T1000 (cell line): Measurements from ENCODE around the gene CDON.
"Not testable (repeated sequence)": the region's sequence is repeated elsewhere in the genome, so short reads cannot be mapped to it uniquely, and the experiment has no call there.

Source experiments
- DNase-seq: peaks from one replicate; lab custom pipeline; 2025; ENCODE audit warnings: mixed read lengths; lab: John Stamatoyannopoulos, UW

CDON gene

GRCh38 chr11:125994509-125994908 is 68.2 kb downstream of the CDON start:
- no peak for DNase-seq

- no peak for DNase-seq
Measured at GRCh38 chr11:125992893-125993292, 69.8 kb downstream of the CDON start.

GRCh38 chr11:125990244-125990643 is 72.4 kb downstream of the CDON start:
- no peak for DNase-seq

GRCh38 chr11:125987066-125987641 is 75.5 kb downstream of the CDON start:
- no peak for DNase-seq

- DNase-seq = not testable (repeated sequence)
Measured at GRCh38 chr11:125985956-125986355, 76.7 kb downstream of the CDON start.

- DNase-seq = no peak
Measured at GRCh38 chr11:125982348-125982730, 80.3 kb downstream of the CDON start.

- no peak for DNase-seq
Measured at GRCh38 chr11:125980436-125980835, 82.2 kb downstream of the CDON start.

- no peak for DNase-seq
Measured at GRCh38 chr11:125979511-125979910, 83.2 kb downstream of the CDON start.

- no peak for DNase-seq
Measured at GRCh38 chr11:125978778-125979407, 83.8 kb downstream of the CDON start.

- no peak for DNase-seq
Measured at GRCh38 chr11:125978181-125978716, 84.4 kb downstream of the CDON start.

GRCh38 chr11:125977333-125977732 is 85.3 kb downstream of the CDON start:
- DNase-seq = no peak

- DNase-seq = no peak
Measured at GRCh38 chr11:125976156-125976555, 86.5 kb downstream of the CDON start.

GRCh38 chr11:125975634-125976033 is 87.0 kb downstream of the CDON start:
- no peak for DNase-seq

GRCh38 chr11:125974284-125974683 is 88.4 kb downstream of the CDON start:
- no peak for DNase-seq

GRCh38 chr11:125971618-125972017 is 91.0 kb downstream of the CDON start:
- no peak for DNase-seq

- DNase-seq = no peak
Measured at GRCh38 chr11:125968354-125968753, 94.3 kb downstream of the CDON start.

GRCh38 chr11:125967515-125967914 is 95.2 kb downstream of the CDON start:
- DNase-seq = no peak

- no peak for DNase-seq
Measured at GRCh38 chr11:125960771-125961170, 101.9 kb downstream of the CDON start.

- no peak for DNase-seq
Measured at GRCh38 chr11:125959931-125960330, 102.7 kb downstream of the CDON start.

GRCh38 chr11:125959511-125959910 is 103.2 kb downstream of the CDON start:
- DNase-seq = no peak

GRCh38 chr11:125958872-125959400 is 103.7 kb downstream of the CDON start:
- no peak for DNase-seq

GRCh38 chr11:125957618-125958332 is 104.9 kb downstream of the CDON start:
- DNase-seq = no peak
